GM12875 (cell line): ENCODE measurements around the gene PTPRQ.

ENCODE experiments used
- H3K4me3 ChIP-seq: one replicate; pipeline ENCODE4 v1.5.1; 2011; ENCODE audit warnings: low read depth, low read length, control low read depth
- CTCF ChIP-seq: IDR thresholded peaks from 2 replicates; pipeline ENCODE4 v1.5.1; 2011; ENCODE audit warnings: low read depth, mild to moderate bottlenecking, control low read depth, inconsistent platforms, low read length, moderate library complexity, borderline replicate concordance; ENCODE audit not compliant: insufficient read depth

The PTPRQ gene

GRCh38 chr12:80698256-80698655 is 254.2 kb downstream of the PTPRQ start:
- TF ChIP-seq CTCF = no peak
- H3K4me3 ChIP-seq = no peak overlapping the region

GRCh38 chr12:80698847-80699542 is 255.0 kb downstream of the PTPRQ start:
- no peak overlapping the region for H3K4me3 ChIP-seq
- TF ChIP-seq CTCF = no peak

- H3K4me3 ChIP-seq = no peak overlapping the region
- TF ChIP-seq CTCF = no peak
Measured at GRCh38 chr12:80700327-80700726, 256.3 kb downstream of the PTPRQ start.

GRCh38 chr12:80701388-80701787 is 257.4 kb downstream of the PTPRQ start:
- TF ChIP-seq CTCF = no peak
- no peak overlapping the region for H3K4me3 ChIP-seq

- H3K4me3 ChIP-seq = peak overlapping the region; percentile 41
- no peak for TF ChIP-seq CTCF
Measured at GRCh38 chr12:80702889-80703805, 259.1 kb downstream of the PTPRQ start.

GRCh38 chr12:80704420-80704819 is 260.4 kb downstream of the PTPRQ start:
- TF ChIP-seq CTCF = no peak
- H3K4me3 ChIP-seq = no peak overlapping the region
